Subcutaneous adipose tissue (tissue), 4 donors: ENCODE measurements around the gene IQCE. TPM values are rescaled to one million over a fixed set of nuclear protein-coding genes. Genes with fewer than 3 reads are reported as not detected.

Experiments
- CTCF ChIP-seq: fragments of 450-650 bp; IDR thresholded peaks from one replicate; pipeline ENCODE4 v1.5.1; 2016; ENCODE audit warnings: low read depth, mild to moderate bottlenecking, control low read depth, antibody characterized with exemption, moderate library complexity
- total RNA-seq, 4 donors: library from RNA; depleted of rRNA; stranded (reverse); fragments of >200 nt; gene quantifications; one replicate each; pipeline ENCODE4 v1.1.0, GENCODE V29; 2016

IQCE gene
- total RNA-seq, 4 donors from 2014 or later, result 9.0 to 20.7 (median 12.6) TPM

- TF ChIP-seq CTCF, result no peak
These were observed 46.1 kb upstream of the IQCE start for GRCh38 chr7:2512713-2513112.

- TF ChIP-seq CTCF, result no peak
These were observed 45.1 kb upstream of the IQCE start for GRCh38 chr7:2513702-2514101.

GRCh38 chr7:2514473-2515423 lies 44.0 kb upstream of the IQCE start:
- TF ChIP-seq CTCF, result no peak

GRCh38 chr7:2515424-2516193 lies 43.2 kb upstream of the IQCE start:
- TF ChIP-seq CTCF, result no peak

- no peak for TF ChIP-seq CTCF
These were observed 42.6 kb upstream of the IQCE start for GRCh38 chr7:2516194-2516555.

- TF ChIP-seq CTCF, result no peak
These were observed 41.8 kb upstream of the IQCE start for GRCh38 chr7:2517026-2517425.
